HG03108 (cell line): ENCODE measurements around the gene CLPTM1L.
"Not testable (repeated sequence)": the region's sequence is repeated elsewhere in the genome, so short reads cannot be mapped to it uniquely, and the experiment has no call there.

Source experiments
- ATAC-seq: cut with Tn5 transposase; IDR thresholded peaks from one replicate; pipeline ENCODE4 v1.9.1; 2021; ENCODE audit warnings: moderate library complexity; ENCODE audit not compliant: unreplicated experiment

CLPTM1L gene

DNA sequence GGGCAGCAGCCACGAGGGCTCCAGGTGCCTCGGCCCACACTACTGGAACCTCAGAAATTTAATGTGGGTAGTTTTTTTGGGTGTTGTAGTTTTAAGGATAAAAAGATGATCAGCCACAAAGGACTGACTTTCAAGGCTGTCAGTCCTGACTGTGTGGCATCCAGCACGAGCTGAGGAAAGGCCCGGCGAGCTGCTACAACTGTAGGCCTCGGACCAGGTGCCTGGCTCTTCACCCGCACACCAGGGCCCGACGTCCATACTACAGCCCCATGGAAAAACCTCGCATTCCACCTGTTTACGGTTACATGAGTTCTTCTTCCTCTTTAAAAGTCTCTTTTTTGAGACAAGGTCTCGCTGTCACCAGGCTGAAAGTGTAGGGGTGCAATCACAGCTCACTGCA lies 2.6 kb downstream of the CLPTM1L start:
- no peak for ATAC-seq

- ATAC-seq, result no peak
Measured at GRCh38 chr5:1341863-1342262, 3.0 kb downstream of the CLPTM1L start.

- ATAC-seq, result not testable (repeated sequence)
Measured at GRCh38 chr5:1339818-1340210, 5.1 kb downstream of the CLPTM1L start.

DNA sequence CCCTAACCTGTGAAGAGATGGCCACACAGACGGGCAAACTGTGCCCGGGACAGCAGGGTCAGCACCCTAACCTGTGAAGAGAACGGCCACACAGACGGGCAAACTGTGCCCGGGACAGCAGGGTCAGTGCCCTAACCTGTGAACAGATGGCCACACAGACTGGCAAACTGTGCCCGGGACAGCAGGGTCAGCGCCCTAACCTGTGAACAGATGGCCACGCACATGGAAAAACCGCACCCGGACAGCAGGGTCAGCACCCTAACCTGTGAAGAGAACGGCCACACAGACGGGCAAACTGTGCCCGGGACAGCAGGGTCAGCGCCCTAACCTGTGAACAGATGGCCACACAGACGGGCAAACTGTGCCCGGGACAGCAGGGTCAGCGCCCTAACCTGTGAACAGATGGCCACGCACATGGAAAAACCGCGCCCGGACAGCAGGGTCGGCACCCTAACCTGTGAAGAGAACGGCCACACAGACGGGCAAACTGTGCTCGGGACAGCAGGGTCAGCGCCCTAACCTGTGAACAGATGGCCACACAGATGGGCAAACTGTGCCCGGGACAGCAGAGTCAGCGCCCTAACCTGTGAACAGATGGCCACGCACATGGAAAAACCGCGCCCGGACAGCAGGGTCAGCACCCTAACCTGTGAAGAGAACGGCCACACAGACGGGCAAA lies 5.6 kb downstream of the CLPTM1L start:
- ATAC-seq, result not testable (repeated sequence)

DNA sequence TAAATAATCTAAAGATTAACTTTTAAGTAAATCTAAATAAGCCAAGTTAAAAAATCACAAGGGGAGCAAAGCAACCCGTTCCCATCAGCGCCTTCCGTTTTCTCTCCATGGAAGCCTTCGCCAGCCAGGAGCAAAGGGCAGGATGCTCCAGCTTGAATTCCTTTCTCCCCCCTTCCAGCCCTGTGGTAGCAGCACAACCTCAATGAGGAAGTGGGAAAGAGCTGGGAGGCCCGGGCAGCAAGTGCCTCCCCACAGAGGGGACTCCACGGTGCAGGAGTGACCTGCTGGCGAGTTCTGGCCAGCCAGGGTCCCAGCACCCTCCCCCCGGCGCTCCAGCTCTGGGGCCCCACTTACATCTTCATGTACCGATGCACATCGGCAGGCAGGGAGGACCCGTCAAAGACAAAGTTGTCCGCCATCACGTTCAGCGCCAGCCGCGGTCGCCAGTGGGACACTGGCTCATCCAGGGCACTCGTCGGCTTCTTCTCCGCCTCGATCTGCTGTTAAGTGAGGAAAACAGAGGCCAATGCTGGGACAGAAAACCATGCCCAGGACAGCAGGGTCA lies 6.3 kb downstream of the CLPTM1L start:
- ATAC-seq, result no peak

GRCh38 chr5:1338196-1338490 lies 6.8 kb downstream of the CLPTM1L start:
- ATAC-seq, result no peak

- ATAC-seq, result no peak
Measured at GRCh38 chr5:1337489-1338195, 7.3 kb downstream of the CLPTM1L start.

- no peak for ATAC-seq
Measured at GRCh38 chr5:1336749-1337488, 8.0 kb downstream of the CLPTM1L start.

DNA sequence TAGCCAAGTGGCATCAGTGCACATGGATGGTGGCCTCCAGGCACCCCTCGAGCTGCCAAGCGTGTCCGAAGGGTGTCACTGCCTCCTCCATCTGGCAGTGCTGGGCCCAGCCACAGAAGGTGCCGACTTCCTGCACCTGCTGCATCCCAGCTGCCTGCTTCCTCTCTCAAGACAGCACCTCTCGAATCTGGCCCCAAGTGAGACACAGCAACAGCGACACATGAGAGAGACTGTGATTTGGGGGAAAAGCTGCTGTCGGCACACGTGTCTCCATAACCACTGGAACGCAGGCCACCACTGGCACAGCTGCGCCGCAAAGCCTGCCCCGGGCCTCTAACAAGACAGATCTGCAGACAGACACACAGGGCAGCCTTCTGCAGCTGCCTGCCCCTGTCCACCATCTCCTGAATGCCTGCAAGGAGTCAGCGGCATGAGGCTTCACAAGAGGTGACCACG lies 8.8 kb downstream of the CLPTM1L start:
- no peak for ATAC-seq

- ATAC-seq, result no peak
Measured at GRCh38 chr5:1335540-1336095, 9.3 kb downstream of the CLPTM1L start.

GRCh38 chr5:1334831-1335539 lies 9.9 kb downstream of the CLPTM1L start:
- no peak for ATAC-seq

DNA sequence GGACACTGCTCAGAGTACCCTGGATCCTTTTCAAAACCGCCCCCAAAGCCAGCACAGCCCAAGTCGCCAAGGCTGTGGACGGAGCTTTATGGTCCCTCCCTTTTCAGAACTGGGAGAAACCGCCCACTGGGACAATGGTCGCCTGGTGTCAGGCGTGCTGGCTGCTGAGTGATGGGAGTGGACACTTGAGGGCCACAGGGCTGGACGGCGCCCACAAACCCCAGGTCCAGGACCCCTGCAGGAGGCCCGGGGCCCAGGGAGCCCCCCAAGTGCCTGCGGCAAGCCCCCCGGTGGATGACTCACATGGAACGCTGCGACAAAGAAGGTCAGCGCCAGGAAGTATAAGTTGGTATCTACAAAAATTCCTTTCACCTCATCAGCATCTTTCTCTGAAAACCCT lies 10.9 kb downstream of the CLPTM1L start:
- no peak for ATAC-seq

- ATAC-seq, result not testable (repeated sequence)
Measured at GRCh38 chr5:1333286-1333685, 11.6 kb downstream of the CLPTM1L start.

- no peak for ATAC-seq
Measured at GRCh38 chr5:1332461-1333001, 12.4 kb downstream of the CLPTM1L start.

DNA sequence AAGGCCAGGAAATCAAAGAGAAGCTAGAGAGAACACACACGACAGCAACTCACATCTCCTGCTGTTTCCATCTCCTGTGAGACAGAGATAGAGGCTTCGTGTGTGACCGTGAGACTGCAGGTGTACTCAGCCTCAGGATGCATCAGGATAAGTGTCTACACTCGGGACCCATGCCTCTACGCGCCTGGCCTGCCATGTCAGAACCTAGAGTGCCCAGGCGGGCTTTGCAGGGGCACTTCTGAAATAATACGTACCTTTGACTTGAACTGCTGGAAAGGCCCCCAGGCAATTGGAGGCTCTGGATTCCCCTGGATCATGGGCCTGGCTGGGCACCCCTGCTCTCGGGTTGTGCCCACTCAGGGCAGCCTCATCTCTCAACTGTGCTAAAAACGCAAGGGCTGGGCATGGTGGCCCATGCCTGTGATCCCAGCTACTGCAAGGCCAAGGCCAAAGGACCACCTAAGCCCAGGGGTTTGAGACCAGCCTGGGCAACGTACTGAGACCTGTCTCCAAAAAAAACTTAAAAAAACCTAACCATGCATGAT lies 13.0 kb downstream of the CLPTM1L start:
- no peak for ATAC-seq

DNA sequence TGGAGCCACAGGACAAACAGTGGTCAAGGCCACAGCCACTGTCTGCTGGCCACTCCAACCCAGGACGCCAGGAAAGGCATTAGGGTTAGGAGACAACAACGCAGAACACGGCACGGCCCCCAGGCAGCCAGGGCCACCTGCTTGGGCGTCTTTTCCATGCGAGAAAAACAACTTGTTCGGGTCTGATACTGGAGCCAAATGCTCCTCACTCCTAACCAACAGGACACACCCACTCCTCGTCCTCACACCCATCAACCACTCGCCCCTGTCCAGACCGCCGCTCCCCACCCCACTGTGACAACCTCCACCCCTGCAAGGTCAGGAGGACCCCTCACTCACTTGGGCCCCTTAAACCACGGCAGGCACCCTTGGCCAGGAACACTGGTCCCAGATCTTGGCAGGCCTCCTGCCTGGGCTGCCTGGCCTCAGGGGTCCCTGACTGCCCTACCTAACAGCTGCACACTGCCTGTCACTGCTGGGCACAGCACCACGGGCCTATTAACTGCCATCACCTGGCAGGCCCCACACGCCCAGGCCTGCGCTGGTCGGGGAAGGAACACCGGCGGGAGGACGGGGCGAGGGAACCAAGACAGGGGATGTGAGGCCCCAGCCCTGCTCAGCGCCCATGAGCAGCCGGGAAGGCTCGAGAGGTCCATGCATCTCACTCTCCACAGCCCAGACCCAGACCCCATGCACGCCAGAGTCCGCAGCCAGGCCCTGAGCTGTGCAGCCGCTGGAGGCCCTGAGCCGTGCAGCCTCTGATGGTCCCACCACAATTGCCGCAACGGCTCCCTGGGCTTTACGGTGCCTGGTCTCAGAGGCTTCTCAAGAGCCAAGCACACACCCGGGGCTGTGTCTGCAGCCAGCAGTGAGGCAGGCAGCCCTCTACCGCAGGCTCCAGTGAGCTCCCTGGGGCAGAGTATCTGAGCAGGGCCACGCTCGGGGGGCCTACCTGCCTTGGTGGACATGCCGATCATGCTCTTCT lies 13.8 kb downstream of the CLPTM1L start:
- ATAC-seq, result no peak

GRCh38 chr5:1330146-1330846 lies 14.6 kb downstream of the CLPTM1L start:
- no peak for ATAC-seq

GRCh38 chr5:1329111-1329579 lies 15.8 kb downstream of the CLPTM1L start:
- ATAC-seq, result no peak
